ENCODE measurements around the gene PALLD. TPM values are rescaled to one million over a fixed set of nuclear protein-coding genes. Genes with fewer than 3 reads are reported as not detected.

Gene PALLD
- total RNA-seq, 4 donors from 2014 or later: 93.3 to 214 (median 174) TPM

DNA sequence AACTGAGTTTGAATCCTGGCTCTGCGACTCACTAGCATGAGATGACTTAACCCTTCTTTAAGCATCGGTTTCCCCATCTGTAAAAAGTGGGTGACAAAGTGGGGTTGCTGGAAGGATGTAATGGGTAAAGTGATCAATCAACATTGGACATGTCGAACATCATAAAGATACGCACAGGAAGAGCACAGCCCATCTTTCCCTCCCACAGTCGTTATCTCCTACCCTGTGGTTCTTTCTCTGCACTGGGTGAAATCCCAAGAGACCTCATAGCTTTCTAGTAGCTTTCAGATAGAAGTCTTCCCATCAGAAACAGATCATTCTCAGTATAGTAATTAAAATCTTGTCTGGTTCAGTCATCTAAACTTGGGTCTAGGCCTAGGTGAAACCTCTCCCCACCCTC lies 296.7 kb downstream of the PALLD start:
- 92 to 95% methylated on average over 5 of the region's 5 CpGs for WGBS, 2 donors
- DNase-seq (ENCODE audit: low spot score in 2 of 2): no peak
- Histone ChIP-seq H3K36me3 (no peaks in the 10 kb centered on the region), H3K27me3 (no peaks in the 10 kb centered on the region), H3K4me3 (no peak overlapping the region), H3K27ac (no peak overlapping the region), H3K9me3 (no peaks in the 10 kb centered on the region), H3K4me1 (peaks cover 0 to 12% (median 0%) of the 10 kb centered on the region in 4 donors)
- TF ChIP-seq CTCF (IDR thresholded peaks at IDR 0.05): no peak
- no peak for TF ChIP-seq EP300 (IDR thresholded peaks at IDR 0.05)
- no peak for TF ChIP-seq POLR2A (IDR thresholded peaks at IDR 0.05)

DNA sequence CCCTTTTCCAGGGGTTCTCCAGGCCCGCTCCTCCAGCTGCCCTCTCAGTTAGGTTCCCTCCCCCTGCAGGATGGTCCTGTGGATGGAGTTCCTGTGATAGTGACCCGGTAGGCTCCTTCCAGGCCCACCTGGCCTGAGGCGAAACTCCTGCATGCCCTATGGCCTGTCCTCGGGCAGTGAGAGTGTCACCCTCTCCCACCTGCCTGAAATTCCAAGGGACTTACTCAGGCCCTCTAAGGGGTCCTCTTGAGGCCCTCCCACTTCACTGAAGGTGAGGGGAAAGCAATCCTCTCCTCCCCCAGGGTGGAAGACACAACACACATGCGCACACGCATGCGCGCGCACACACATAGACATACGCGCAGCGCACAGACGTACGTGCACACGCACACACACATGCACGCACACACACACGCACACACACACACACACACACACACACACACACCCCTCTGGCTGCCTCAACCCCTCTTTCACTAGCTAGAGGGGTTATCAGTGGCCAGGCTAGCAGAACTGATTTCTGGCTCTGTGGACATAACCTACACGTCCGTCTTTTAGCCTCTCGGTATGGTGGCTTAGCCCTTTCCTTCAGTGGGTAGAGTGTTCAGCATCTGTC lies 297.3 kb downstream of the PALLD start:
- no peak for DNase-seq (ENCODE audit: low spot score in 2 of 2)
- WGBS, 2 donors: 89 to 94% methylated on average over 20 of the region's 20 CpGs
- Histone ChIP-seq H3K9me3 (no peaks in the 10 kb centered on the region), H3K27me3 (no peaks in the 10 kb centered on the region), H3K4me3 (no peak overlapping the region), H3K4me1 (peaks cover 0 to 12% (median 0%) of the 10 kb centered on the region in 4 donors), H3K36me3 (no peaks in the 10 kb centered on the region), H3K27ac (no peak overlapping the region)
- TF ChIP-seq EP300 (IDR thresholded peaks at IDR 0.05) (no peak), CTCF (IDR thresholded peaks at IDR 0.05) (no peak), POLR2A (IDR thresholded peaks at IDR 0.05) (no peak)

DNA sequence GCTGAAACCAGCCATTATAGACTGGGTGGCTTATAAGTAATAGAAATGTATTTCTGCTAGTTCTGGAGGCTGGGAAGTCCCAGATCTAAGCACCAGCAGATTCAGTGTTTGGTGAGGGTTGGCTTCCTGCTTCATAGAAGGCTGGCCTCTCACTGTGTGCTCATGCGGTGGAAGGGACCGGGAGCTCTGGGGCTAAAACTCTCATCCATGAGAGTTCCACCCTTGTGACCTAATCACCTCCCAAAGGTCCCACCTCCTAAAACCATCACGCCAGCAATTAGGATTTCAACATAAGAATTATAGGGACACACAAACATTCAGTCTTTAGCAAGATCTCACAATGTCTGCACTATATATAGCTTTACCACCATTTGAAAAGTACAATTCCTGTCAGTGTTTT lies 298.0 kb downstream of the PALLD start:
- no peaks in the 10 kb centered on the region for H3K27me3 ChIP-seq
- H3K27ac ChIP-seq: no peak overlapping the region
- TF ChIP-seq CTCF (IDR thresholded peaks at IDR 0.05) (no peak), POLR2A (IDR thresholded peaks at IDR 0.05) (no peak), EP300 (IDR thresholded peaks at IDR 0.05) (no peak)
- DNase-seq (ENCODE audit: low spot score in 2 of 2): no peak
- H3K9me3 ChIP-seq: no peaks in the 10 kb centered on the region
- 63 to 71% methylated on average over 3 of the region's 3 CpGs for WGBS, 2 donors
- peaks cover 0 to 12% (median 0%) of the 10 kb centered on the region in 4 donors for H3K4me1 ChIP-seq
- no peaks in the 10 kb centered on the region for H3K36me3 ChIP-seq
- H3K4me3 ChIP-seq: no peak overlapping the region

DNA sequence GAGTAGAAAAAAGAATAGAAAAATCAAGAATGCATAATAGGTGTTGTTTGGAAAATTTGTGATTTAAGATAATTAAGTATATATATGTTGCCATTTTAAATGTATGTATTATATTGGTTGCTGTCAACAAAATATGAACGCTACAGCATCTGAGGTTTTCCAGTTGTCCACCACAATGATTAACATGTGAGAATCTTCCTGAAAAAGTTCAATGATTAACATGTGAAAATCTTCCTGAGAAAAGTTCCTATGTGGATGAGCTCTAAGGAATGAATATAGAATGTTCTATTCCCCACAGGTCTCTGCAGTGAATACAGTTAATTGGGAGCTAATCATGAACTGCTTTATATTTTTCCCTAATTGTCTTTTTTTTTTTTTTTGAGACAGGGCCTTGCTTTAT lies 298.5 kb downstream of the PALLD start:
- TF ChIP-seq CTCF (IDR thresholded peaks at IDR 0.05): no peak
- TF ChIP-seq EP300 (IDR thresholded peaks at IDR 0.05): no peak
- TF ChIP-seq POLR2A (IDR thresholded peaks at IDR 0.05): no peak
- Histone ChIP-seq H3K4me1 (peaks cover 0 to 12% (median 0%) of the 10 kb centered on the region in 4 donors), H3K9me3 (no peaks in the 10 kb centered on the region), H3K27me3 (no peaks in the 10 kb centered on the region), H3K36me3 (no peaks in the 10 kb centered on the region), H3K4me3 (no peak overlapping the region), H3K27ac (no peak overlapping the region)
- WGBS, 2 donors: 97 to 98% methylated on average over 1 of the region's 1 CpG
- DNase-seq (ENCODE audit: low spot score in 2 of 2): no peak

- Histone ChIP-seq H3K27me3 (no peaks in the 10 kb centered on the region), H3K9me3 (no peaks in the 10 kb centered on the region), H3K4me1 (peaks cover 0 to 12% (median 0%) of the 10 kb centered on the region in 4 donors), H3K4me3 (no peak overlapping the region), H3K27ac (peak overlapping the region in 1 of 4 donors; percentile 6), H3K36me3 (no peaks in the 10 kb centered on the region)
- DNase-seq (ENCODE audit: low spot score in 2 of 2): no peak
- WGBS, 2 donors: 81% methylated on average over 5 of the region's 5 CpGs
- no peak for TF ChIP-seq POLR2A (IDR thresholded peaks at IDR 0.05)
- no peak for TF ChIP-seq CTCF (IDR thresholded peaks at IDR 0.05)
- TF ChIP-seq EP300 (IDR thresholded peaks at IDR 0.05): no peak
These were observed 299.7 kb downstream of the PALLD start for GRCh38 chr4:168796362-168797106.
